HG03095 (cell line): ENCODE results near the gene COPE.

ENCODE experiments used
- ATAC-seq: cut with Tn5 transposase; IDR thresholded peaks from one replicate; pipeline ENCODE4 v1.9.1; 2021; ENCODE audit warnings: moderate library complexity; ENCODE audit not compliant: unreplicated experiment

The COPE gene

DNA sequence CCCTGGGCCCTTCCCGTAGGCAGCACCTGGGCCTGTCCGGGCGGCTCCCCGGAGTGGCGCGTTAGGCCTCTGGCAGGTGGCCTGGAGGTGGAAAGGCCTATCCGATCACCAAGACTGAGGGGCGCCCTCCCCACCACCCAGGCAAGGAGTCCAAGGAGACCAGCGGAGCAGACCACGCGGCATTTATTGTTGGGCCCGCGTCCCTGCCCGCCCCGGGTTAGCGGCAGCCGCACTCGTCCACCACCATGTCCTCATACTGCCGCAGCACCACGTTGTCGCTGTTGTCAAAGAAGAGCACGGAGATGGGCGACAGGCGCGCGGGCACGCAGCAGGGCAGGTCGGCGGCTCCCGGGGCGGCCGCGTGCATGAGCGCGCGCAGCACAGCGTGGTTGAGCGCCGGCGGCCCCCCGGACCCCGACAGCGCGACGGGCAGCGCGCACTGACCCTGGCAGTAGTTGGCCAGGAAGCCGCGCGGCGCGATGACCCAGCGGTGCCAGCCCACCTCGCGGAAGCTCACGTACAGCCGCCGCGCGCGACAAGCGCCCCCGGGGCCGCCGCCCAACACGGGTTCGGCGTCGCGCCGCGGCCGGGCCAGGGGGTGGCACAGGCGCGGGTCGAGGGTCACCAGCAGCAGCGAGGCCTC, 50.7 kb downstream of the COPE start:
- ATAC-seq = no peak

DNA sequence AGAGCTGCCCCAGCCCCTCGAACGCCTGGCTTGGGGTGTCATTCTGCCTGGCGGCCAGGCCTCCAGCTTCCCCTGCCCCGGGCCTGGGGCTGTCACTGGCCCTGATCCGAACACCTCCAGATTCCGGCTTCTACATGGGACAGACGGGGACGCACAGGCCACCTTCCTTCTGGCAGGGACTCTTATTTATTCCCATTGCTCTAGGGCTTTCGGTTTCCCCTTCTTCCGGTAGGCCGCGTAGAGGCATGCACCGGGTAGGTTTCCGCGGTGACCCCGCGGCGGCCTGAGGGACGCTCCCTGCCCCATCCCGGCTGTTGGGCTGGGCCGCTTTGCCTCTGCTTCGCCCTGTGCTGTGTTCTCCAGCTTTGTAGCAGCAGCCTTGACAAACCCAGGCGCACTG, 51.4 kb downstream of the COPE start:
- ATAC-seq = no peak

DNA sequence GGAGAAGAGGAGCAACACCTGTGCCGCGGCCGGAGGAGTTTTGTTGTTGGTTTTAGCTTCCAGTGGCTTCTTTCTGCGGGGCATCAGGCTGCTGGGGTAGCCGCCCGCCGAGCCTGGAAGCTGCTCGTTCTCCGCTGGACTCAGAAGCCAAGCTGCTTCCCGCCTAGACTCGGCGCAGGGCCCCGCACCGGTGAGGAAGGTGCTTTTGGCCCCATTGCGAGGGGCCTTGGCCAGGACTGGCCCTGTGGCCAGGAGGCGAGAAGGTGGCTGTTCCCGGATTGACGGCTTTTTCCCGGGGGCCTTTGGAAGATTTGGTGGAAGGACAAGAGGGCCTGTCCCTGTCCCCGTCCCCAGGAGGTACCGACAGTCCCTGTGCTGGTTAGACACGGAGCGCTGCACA, 52.0 kb downstream of the COPE start:
- ATAC-seq = no peak

DNA sequence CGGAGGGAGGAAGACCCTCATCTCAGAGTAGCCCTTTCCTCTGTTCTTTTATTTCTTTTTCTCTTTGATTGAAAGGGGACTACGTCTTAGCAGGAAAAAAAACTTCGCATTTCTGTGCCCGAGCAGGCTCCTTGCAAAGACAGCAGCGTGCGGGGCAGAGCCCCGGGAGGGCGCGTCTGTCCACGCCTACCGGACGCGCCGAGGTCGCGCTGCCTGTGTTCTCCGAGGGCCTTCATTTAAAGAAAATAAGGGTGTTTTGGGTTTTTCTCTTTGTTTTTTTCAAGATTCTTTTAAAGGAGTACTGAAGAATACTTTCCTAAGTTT, 52.4 kb downstream of the COPE start:
- no peak for ATAC-seq

DNA sequence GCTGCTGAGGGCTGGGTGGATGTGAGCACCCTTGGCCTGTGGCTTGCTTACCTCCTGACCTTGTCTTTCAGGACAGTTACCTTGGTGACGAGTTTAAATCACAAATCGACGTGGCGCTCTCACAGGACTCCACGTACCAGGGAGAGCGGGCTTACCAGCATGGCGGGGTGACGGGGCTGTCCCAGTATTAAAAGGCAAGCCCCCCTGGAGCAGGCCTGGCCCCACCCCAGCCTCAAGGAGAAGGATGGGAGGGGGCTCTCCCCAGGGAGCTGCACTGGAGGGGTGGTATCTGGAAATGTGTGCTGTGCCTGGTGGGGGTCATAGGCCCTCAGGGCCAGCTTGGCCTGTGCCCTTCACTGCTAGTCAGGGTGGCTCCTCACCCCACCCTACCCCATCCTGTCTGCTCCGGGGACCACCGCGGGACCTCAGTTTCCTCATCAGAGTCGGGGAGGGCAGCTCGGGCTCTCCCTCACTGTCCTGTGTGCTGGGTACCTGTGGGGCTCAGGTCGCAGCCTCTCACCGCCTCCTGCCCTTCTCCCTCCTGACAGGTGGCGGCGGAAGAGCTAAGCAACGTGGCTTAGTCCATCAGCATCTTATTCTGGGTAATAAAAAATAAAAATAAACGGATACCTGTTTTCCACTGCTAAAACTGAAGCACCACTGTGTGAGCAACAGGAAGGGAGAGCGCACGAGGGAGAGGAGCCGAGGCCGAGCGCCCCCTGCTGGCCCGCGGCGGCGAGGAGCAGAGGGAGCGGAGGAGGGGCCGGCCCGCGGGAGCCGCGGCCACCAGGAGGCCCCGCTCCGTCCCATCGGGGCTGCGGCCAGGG, 53.0 kb downstream of the COPE start:
- ATAC-seq = no peak

DNA sequence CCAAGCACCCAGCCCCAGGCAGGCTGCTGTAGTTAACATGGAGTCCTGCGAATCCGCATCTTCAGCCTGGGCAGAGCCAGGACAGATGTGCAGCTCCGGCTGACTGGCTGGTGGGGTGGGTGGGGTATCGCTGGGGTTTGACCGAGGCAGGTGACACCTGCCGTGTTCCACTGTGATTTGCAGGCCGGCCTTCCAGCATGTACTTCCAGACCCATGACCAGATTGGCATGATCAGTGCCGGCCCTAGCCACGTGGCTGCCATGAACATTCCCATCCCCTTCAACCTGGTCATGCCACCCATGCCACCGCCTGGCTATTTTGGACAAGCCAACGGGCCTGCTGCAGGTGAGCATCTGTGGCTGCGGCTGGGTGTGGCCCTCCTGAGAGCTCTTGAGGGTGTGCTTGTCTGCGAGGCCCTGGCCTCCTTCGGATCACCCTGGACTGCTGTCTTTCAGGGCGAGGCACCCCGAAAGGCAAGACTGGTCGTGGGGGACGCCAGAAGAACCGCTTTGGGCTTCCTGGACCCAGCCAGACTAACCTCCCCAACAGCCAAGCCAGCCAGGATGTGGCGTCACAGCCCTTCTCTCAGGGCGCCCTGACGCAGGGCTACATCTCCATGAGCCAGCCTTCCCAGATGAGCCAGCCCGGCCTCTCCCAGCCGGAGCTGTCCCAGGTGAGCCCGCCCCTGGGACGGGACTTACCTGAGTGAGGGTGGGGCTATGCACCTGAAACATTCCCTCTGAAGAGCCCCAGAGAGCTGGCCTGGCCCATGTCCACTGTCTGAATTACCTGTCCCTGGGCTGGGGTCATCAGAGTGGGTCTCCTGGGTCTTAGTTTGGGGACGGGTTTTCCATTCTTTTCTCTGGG, 53.8 kb downstream of the COPE start:
- no peak for ATAC-seq

DNA sequence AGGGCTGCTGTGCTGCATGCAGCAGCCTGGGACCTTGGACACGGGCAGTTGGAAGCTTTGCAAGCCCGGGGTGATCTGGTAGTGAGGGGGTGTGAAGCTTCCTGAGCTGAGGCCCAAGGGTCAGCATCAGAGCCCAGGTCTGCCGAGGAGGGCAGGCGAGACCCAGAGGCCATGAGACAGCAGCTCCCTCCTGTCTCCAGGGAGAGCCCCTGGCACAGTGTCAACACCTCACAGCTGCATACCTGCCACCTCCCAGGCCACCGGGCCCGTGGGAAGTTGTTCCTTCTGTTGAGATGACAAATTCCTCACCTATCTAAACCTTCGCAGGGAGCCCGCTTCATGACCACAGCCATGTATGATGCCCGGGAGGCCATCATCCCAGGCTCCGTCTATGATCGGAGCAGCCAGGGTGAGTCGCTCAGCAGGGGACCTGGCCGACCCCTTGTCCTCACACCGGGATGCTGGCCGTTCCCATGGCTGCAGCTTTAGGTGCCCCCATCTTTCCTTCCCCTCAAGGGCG, 55.3 kb downstream of the COPE start:
- ATAC-seq = no peak

DNA sequence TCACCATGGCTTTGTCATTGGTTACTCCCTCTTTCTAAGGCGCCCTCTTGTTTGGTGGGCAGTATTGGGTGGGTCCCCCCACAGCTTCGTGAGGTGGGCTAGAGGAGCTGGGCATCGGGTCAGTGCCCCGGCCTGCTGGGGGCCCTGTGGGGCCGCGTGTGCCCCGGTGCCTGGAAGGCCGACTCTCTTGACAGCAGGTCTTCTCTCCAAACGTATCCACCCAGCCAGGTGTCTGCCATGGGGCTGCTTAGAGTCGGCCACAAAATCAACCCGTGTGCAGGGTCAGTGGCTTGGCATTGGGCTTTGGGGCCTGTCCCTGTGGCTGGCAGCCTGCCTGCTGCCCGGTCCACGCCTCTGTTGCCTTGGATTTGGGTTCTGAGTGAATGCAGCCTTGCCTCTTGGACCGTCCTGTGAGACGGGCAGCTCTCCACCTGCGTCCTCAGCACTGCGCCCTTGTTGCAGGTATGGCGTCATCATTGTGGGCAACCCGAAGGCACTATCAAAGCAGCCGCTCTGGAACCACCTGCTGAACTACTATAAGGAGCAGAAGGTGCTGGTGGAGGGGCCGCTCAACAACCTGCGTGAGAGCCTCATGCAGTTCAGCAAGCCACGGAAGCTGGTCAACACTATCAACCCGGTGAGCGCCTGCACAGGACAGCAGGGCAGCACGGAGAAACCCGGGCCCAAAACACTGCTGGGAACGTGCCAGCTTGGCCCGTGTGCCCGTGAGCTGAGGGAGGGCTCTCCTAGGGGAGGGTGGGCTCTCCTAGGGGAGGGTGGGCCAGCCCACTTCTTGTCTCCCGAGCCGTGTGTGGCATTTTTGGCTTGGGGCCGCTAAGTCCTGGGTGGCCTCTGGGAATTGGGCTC, 56.0 kb downstream of the COPE start:
- no peak for ATAC-seq

DNA sequence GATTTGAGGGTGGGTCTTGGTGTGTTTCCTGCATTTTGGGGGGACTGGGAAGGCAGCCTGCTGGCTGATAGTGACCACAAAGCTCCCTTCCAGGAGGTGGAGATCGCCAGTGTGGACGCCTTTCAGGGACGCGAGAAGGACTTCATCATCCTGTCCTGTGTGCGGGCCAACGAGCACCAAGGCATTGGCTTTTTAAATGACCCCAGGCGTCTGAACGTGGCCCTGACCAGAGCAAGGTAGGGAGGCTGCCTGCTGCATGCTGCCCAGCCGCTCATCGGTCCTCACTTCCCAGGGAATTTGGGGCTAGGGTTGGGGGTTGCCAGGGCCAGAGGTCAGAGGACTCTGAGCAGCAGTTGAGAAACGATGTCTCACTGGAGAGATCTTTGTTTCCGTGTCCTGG, 57.3 kb downstream of the COPE start:
- no peak for ATAC-seq

DNA sequence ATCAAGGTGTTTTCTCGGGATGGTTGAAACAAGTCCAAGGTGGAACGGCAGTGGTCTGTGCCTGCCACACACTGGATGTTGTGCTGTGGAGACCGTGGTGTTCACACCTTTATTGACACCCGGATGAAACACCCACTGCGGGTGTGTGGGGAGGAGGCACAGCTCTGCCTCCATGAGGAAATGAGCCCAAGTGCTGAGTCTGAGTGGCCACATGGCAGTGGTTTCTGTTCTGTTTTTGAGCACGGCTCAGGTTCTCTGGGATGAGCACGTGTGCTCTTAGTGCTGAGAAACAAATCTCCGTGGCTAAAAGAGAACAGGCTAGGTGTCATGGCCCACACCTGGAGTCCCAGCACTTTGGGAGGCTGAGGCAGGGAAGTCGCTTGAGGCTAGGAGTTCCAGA, 58.0 kb downstream of the COPE start:
- no peak for ATAC-seq

DNA sequence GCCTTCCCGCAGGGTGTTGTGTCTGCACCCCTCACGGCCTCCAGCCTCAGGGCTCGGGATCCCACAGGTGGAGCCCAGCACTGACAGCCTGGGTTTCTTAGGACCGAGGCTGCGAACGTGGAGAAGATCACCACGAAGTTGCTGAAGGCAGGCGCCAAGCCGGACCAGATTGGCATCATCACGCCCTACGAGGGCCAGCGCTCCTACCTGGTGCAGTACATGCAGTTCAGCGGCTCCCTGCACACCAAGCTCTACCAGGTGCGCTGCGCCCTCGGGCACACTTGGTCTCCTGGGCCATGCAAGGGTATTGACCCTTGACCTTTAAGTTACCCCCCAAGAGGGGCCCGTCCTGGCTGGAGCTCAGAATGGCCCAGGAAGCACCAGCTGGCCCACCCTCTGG, 58.5 kb downstream of the COPE start:
- ATAC-seq = no peak

DNA sequence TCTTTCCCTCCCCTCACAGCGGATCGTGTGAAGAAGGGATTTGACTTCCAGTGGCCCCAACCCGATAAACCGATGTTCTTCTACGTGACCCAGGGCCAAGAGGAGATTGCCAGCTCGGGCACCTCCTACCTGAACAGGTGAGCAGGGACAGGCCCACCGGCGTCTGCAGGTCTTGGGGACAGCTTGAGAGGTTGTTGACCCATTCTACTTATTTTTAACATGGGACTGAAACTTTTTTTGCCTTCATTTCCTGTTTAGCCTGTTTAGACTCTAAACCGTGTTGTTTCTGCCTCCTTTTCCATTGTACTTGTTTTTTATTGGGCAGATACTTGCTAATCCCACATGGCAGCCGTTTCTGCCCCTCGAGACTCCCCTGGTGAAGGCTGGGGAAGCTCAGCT, 58.9 kb downstream of the COPE start:
- no peak for ATAC-seq

DNA sequence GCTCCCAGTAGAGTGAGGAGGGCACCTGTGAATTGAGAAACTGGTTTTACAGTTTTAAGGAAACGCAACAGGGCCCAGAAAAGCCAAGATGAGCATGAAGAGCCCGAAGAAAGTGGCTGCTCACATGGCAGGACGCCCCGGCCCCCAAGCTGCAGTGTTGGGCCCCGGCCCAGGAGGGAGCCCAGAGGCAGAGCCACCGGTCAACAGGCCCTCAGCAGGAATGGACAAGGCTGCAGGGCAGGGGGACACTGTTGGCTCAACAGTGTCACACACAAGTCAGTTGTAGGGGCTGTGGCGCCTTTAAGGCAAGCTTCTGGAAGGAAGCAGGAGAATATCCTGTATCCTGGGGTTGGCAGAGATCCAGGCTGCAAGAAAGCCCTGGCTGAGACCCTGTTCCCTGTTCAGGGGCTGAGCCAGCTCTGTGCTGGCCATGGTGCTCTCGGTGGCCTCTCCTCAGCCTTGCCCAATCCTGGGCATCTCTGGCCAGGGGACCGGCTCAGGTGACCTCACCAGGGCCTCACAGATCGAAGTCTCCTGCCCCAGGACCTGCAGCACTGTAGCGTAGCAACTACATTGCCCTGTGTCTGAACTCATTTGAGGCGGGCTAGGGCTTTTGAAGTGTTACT, 59.4 kb downstream of the COPE start:
- no peak for ATAC-seq

DNA sequence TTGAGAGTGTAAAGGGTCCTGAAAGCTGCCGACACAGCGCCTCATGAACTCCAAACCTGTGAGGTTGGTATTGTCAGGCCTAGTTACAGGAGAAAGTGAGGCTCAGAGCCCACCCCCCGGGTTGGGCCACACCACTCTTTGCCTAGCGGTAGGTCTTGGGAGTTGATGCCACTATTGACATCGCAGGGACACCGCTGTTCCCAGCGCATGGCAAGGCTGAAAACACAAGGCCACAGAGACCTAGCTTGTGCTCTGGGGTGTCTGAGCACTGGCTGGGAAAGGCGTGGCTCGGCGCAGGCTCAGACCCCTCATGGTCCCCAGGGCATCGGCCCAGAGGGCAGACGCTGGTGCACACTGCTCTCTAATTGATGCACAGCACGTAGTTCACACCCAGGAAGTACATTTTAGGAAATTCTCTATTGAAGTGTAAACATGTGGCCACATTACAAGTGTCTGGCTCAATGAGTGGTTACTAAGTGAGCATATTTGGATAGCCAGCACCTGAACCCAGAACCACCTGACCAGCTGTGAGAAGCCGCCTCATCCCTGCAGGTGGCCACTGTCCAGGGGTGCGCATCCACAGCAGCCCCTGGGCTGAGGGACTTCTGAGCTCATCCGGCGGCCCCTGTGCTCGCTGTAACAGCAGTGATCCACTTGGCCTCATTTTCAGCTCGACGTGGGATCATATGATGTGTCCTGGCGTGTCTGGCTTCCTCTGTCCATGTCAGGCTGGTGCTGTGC, 60.1 kb downstream of the COPE start:
- ATAC-seq = no peak

DNA sequence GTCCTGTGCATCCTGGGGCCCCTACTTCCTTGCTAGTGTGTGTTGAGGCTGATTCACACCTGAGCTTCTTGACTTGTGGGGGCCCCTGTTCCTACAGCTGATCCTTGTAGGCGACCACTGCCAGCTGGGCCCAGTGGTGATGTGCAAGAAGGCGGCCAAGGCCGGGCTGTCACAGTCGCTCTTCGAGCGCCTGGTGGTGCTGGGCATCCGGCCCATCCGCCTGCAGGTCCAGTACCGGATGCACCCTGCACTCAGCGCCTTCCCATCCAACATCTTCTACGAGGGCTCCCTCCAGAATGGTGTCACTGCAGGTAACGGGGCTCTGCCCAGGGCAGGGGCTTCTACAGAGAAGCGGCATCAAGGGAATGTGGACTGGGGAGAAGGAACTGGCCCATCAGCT, 62.0 kb downstream of the COPE start:
- no peak for ATAC-seq

DNA sequence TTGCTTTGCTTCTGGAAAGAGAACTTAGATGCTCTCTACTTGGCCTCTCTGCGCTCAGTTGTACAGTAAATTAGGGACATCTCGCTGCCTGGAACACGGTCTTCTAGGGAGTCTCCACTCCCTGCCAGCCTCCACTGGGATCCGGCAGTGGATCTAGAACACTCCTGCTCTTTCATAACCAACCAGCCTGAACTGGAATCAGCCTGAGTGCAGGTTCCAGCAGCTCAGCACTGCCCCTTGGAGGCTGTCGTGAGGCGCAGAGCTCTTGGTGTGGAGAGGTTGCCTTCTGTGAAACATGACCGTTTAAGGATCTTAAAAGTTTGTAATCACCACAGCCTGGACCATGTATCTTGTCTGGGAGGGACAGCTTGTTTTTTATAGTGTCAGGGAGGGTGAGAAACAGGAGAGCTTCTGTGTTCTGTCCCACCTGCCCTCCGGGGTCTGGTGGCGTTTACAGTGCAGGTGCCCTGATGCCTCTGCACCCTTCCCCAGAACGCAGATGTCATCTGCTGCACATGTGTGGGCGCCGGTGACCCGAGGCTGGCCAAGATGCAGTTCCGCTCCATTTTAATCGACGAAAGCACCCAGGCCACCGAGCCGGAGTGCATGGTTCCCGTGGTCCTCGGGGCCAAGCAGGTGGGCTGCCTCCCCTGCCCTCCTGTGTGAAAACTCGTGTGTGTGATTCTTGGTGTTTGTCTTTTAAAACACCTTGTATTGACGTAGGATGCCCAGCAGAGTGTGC, 62.6 kb downstream of the COPE start:
- no peak for ATAC-seq

DNA sequence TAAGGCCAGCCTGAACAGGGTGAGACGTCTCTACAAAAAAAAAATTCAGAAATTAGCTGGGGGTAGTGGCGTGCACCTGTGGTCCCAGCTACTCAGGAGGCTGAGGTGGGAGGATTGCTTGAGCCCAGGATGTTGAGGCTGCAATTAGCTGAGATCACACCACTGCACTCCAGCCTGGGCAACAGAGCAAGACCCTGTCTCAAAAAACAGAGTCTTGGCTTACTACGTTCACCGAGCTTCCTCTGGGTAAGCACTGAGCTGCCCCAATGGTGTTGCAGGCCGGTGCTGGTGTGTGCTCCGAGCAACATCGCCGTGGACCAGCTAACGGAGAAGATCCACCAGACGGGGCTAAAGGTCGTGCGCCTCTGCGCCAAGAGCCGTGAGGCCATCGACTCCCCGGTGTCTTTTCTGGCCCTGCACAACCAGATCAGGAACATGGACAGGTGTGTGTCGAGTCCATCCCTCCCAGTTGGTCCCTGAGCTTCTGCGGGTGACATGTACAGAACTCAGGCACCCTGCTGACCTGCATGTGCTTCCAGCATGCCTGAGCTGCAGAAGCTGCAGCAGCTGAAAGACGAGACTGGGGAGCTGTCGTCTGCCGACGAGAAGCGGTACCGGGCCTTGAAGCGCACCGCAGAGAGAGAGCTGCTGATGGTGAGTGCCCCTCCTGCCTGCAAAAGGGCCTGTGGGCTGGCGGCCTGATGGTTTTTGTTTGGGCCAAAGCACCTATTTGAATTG, 63.4 kb downstream of the COPE start:
- no peak for ATAC-seq

DNA sequence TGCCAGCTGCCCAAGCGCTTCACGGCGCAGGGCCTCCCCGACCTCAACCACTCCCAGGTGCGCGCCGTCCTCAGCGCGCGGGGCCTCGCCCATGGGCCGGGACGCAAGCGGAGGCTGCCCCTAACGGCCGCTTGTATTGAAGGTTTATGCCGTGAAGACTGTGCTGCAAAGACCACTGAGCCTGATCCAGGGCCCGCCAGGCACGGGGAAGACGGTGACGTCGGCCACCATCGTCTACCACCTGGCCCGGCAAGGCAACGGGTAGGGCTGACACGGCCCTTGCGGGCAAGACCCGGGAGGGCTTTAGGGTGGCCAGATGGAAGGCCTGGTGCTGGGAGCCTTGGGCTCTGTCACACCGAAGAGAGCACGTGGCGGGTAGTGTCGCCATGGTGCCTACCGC, 64.2 kb downstream of the COPE start:
- no peak for ATAC-seq
